DMS53 treated with DMSO at 0.1 percent for 48 hours (cell line): Measurements from ENCODE around the gene SNAI3.

Experiments
- DNase-seq: peaks from one replicate; lab custom pipeline; 2025; ENCODE audit not compliant: unreplicated experiment; lab: John Stamatoyannopoulos, UW

The SNAI3 gene

DNA sequence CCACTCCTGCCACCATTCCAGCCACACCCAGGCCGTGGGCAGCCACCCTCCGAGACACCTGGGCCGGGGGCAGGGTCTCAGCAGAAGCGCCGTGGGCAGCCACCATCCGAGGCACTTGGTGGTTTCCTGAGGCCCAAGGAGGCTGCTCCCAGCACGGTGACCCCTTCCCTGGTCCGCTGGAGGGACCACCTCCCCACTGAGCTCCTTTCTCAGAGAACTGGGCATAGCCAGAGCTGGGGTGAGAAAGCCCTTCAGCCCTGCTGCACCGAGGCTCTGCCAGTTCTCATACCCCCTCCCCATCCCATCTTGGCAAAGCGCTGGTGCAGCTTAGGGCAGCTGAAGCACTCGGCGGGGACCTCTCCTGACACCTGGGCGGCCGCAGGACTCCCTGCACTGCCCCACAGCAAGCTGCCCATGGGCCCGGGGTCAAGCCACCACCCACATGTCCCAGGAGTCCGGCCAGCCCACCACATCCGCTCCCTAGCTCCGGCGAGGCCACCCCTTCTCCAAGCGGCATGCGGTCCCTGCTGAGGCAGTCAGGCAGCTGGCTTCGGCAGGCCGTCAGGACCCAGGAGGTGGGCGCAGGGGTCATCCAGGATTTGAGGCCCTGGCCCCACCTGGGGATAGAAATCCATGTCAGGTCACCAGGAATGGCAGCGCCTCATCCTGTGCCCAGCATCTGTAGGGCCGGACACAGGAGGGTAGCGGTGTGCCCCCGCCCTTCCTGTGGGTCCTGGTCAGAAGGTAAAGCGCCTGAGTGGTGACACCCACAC is 34.1 kb downstream of the SNAI3 start:
- no peak for DNase-seq

DNA sequence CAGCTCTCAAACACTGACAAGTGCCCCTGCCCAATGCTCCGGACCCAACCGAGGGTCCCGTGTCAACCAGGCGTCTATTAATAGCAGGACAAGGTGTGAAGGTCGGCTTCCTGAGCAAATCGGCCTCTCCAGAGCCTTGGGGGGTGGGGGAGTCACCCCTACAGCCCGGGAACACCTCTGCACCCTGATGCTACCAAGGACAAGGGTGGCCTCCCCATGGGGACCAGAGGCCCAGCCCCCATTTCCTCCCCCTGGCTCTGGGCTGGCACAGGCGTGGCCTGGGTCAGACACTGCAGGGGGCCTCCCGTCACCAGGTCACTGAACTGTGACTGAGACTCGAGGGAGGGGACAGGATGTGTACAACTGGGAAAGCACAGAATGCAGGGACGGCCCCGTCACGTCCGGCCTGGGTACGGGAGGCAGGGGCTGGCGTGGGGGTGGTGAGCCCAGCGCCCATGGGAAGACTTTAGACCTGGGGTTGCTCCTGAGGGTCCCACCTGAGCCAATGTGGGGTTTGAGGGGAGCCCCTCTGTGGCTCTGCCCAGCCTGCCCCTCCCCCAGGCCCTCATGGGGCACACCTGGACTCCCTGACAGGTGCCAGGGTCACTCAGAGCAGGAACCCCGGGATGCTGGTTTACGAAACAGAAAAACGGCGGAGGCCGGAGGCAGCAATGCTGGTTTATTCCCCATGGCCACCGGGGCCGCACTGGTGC is 34.9 kb downstream of the SNAI3 start:
- peak; percentile 60 for DNase-seq

DNA sequence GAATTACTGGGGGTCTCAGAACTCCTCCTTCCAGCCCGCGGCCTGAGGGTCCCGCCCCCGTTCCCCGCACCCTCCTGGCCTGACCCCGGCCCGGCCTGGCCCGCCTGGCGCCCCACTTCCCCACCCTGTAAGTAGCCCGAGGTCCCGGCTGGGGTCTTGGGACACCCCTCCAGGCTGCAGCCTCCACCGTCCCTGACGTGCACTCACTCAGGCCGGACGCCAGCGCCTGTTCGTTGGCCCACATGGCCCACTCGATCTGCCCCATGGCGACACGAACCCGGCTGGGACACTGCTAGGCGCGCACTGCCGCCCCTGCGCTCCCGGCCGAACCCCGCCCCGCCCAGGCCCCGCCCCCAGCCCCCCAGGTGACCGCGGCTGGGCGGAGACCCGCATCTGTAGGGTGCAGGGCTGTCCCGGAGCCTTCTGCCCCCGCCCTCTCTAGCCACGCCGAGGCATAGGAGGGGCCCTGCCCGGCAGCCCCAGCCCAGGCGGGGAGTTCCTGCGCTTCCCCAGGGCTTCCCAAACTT is 35.5 kb downstream of the SNAI3 start, which contains the start of gene CYBA:
CYBA (minus strand) TSS at position 305 of the 527 bp plus-strand sequence; CDS start at position 265, 40 bp downstream.
- peak; percentile 65 for DNase-seq

DNA sequence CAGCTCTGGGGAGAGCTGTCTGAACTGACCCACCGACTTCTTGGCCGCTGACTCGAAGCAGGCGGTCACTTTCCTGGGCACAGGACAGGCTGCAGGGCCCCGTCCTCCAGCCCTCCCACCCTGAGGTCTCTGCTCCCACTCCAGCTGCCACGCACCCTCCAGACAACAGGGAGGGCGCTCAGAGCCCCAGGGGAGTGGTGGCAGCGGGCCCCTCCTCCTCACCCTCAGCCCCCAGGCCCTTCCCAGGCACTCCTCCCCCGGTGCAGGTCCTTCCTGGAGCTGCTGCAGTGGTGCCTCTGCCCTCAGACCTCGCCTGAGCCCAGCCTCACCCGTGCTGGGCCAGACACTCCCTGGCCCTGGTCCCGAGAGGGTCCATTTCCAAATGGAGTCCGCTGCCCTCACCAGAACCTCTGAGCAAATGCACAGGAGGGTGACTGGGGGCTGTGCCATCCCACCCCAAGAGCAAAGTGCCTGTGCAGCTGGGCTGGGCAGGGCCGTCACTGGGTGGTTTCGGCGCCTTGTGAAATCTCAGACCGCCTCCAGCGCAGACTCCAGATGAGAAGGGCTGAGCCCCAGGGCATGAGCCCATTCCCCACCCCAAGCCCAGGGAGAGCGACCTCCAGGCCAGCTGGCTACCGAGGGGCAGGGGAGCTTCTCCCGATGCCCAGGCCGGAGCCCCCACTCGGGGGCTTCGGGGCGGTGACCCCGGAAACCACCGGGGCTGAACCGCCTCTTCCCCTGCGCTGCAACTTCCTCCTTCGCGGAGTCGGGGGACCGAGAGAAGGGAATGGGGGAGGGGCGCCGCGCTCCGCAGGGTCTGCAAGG is 36.2 kb downstream of the SNAI3 start:
- DNase-seq, result no peak

DNA sequence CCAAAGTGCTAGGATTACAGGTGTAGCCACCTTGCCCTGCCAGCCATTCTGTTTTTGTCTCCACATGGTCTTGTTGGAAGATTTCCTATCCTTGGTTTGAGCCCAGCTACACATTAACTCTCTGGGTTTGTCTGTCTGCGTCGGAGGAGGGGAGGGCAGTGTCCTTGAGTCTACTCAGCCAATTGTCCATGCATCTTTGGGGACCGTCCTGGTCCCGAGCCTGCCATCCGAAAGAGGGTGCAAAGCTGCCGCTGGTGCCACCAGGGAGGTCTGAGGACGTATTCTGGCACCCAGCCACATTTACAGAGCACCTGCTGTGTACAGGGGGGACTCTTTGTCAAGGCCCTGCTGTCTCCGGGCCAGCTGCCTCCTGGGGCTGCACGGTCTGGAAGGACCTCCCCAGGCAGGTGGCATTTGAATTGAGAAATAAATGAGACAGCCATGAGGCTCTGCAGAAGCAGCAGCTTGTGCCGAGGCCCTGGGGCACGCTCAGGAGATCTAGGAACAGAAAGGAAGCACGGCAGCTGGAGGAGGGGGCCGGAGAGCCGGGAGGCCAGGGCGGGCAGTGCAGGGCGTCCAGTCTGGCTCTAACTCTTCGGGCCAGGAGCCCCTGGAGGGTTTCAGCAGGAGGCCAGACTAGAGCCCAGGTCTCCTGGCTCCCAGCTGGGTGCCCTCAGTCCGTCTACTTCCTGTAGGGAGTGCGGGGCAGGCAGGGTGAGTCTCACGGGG is 36.9 kb downstream of the SNAI3 start:
- no peak for DNase-seq

DNA sequence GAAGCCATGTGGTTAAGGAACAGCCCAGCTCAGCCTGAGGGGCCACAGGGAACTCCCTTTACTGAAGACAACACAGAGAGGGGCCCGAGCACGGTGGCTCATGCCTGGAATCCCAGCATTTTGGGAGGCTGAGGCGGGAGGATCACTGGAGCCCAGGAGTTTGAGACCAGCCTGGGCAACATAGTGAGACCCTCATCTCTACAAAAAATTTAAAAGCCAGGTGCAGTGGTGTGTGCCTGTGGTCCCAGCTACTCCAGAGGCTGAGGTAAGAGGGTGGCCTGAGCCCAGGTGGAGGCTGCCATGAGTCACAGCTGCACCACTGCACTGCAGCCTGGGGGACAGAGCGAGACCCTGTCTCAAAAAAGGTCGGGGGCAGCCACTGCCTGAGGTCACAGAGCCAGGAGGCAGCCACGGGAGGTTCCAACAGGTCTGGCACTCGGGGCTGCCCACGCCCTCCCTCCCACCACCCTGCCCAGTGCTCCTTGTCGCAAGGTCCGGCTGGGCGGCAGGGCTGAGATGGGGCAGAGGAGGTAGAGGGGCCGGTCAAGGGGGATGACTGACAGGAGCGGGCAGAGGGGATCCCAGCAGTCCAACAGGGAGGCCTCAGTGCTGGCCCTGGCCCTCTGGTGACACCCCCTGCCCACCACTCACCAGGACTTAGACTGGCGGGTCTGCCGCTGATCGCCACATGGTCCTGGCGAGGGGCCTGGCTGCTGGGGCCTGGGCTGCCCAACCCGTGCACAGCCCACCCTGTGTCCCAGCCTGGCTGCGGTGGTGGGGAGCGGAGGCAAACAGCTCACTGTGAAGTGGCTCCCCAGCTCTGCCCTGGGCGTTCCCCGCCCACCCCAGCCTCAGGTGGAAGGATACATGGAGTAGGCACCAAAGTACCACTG is 38.9 kb downstream of the SNAI3 start:
- no peak for DNase-seq

DNA sequence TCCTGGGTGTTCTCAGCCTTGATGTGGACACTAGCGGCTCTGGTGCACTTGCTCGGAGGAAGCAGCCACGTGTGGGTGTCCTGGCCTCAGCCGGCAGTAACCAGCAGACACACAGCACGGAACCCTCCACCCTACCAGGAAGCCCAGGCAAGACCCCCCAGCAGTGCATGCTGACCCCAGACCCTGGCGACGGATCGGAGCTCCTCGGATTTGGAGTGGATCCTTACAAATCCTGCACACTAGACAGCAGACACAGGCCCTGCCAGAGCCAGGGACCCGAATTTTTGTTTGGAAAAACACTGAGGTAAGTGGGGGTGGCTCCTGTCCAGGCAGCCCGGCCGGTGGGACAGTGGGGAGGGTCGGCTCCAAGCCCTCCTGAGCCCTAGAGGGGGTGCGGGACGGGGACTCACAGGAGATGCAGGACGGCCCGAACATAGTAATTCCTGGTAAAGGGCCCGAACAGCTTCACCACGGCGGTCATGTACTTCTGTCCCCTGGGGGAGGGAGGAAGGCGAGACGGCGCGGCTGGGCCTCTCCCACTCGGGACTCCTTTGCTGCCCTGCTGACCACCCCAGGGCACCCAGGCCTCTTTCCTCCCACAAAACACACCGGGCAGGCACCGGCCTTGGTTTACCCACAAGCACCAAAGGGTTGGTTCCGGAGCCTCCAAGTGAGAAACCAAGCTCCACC is 39.8 kb downstream of the SNAI3 start:
- DNase-seq, result no peak

DNA sequence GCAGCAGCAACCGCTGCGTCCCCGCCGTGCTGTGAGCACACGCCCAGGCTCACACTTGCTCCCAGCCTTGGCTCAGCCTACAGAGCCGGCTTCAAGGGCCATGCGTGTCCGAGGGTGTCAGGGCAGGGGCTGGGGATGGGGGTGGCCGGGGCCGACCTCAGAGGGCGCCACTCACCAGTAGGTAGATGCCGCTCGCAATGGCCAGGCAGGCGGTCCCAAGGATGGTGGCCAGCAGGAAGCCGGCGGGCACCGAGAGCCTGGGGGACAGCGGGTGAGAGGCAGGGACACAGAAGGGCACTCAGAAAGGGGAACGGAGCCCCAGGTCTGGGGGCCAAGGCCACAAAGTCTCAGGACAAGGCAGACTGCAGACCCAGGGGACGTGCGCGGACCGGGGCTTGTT is 40.4 kb downstream of the SNAI3 start:
- no peak for DNase-seq

DNA sequence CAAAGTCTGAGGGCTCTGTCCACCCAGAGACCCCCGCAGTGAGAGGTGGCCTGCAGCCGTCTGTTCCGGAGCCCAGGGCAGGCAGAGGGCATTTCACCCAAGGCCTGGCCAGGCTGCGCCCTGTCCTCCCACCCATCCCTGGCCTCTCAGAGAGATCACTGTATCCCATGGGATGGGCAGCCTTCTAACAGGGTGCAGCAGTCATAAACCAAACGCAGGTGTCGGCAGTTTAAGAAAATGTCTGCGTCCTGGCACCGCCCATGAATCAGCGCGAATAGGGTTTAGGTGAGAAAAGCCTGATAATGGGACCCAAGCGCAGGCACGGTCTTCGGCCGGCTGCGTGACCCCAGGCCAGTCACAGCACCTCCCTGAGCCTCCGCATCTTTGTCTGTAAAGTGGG is 40.9 kb downstream of the SNAI3 start:
- no peak for DNase-seq

DNA sequence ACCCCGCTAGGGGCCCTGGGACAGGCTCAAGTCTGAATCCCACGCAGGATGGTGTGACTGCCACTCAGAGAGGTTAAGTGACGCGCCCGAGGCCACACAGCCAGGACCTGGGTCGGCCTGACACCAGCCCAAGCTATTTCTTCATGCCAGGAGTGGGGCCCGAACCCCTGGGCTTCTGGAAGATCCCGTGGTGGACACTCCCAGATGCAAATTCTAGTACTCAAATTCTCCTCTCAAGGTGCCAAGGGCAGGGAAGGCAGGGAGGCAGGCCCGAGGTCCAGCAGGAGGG is 42.7 kb downstream of the SNAI3 start:
- DNase-seq, result no peak

DNA sequence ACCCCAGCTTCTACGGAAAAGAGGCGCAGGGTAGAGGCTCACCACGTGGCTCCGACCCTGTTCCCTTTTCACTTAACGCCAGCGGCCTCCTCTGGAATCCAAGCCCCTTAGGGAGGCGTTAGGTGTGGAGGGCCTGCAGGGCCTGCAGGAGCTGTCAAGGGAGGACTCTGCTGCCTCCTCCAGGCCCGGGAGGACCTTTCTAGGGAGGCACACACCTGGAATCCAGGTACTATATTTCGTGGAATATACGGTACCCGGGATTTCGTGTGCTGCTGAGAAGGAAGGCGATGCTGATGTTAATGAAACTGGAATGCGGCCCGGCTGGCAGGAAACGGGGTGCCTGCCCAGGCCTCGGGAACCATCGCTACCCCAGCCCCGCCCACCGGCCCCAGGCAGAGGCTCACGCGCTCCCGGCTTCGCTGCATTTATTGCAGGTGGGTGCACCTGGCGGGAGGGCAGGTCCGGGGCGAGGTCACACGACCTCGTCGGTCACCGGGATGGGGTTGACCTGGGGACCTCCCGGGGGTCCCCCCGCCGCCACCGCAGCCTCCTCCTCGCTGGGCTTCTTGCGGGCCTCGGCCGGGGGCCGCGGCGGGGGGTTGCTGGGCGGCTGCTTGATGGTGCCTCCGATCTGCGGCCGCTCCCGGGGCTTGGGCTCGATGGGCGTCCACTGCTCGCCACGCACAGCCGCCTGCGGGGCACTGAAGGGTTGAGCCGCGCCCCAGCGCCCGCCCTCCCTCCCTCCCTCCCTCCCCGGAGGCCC is 43.2 kb downstream of the SNAI3 start:
- no peak for DNase-seq

DNA sequence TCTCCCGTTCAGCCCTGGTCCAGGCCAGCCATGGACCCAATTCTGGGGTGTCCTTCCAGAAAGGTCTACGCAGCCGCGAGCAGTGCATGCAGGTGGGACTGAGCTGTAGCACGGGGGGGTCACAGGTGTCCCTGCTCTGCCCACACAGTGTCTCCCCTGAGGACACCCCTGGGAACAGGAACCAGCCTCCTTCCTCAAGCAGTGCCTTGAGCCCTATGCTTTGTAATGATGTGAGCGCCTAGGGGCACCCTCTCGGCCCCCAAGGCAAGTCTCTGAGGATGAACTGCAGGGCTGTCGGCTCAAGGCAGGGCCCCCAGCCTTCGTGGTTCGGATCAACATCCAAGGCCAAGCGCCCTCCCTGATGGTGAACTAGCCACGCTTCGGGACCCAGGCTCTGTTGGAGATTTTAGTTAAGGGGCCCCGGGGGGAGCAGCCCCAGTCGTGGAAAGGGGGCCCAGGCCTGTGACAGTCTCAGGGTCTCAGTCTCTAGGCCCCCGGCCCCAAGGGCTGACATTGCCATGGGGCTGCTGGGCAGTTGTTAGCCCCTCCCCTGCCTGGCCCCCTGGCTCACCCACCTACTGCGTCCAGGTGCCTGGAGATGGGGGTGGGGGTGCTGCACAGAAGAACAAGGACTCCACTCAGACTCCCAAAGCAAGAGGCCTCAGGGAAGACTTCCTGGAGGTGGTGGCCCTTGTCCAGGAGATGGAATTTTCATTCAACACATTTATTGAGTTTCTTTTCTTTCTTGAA is 45.6 kb downstream of the SNAI3 start:
- DNase-seq, result no peak

DNA sequence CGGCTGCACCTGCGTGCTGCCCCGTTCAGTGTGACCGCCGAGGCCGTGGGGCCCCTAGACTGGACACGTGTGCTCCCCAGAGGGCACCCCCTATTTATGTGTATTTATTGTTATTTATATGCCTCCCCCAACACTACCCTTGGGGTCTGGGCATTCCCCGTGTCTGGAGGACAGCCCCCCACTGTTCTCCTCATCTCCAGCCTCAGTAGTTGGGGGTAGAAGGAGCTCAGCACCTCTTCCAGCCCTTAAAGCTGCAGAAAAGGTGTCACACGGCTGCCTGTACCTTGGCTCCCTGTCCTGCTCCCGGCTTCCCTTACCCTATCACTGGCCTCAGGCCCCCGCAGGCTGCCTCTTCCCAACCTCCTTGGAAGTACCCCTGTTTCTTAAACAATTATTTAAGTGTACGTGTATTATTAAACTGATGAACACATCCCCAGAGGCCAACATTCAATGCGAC is 46.2 kb downstream of the SNAI3 start:
- DNase-seq, result no peak

DNA sequence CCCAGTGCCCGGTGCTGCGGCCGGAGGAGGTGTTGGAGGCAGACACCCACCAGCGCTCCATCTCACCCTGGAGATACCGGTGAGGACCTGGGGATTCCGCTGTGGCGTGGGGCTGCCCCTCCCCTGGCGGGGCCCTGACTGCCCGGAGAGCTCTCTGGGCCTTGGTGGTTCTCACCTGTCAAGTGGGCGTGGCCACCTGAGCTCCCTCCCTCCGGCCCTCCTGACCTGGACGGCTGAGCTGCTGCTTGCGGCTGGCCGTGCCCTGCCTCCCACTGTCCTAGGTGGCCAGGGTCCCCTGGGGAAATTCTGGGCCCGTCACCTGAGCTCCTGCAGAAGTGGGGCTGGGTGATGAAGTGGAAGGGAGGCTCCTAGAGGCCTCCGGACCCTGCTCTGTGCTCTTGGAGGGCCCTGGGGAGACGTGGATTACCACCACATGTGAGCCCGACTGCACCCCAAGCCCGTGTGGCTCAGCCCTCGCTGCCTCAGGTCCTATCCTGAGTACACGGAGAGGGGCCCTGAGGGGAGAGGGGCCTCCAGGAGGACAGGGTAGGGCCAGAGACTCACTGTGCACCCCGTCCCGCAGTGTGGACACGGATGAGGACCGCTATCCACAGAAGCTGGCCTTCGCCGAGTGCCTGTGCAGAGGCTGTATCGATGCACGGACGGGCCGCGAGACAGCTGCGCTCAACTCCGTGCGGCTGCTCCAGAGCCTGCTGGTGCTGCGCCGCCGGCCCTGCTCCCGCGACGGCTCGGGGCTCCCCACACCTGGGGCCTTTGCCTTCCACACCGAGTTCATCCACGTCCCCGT is 46.9 kb downstream of the SNAI3 start:
- DNase-seq, result peak; percentile 62

DNA sequence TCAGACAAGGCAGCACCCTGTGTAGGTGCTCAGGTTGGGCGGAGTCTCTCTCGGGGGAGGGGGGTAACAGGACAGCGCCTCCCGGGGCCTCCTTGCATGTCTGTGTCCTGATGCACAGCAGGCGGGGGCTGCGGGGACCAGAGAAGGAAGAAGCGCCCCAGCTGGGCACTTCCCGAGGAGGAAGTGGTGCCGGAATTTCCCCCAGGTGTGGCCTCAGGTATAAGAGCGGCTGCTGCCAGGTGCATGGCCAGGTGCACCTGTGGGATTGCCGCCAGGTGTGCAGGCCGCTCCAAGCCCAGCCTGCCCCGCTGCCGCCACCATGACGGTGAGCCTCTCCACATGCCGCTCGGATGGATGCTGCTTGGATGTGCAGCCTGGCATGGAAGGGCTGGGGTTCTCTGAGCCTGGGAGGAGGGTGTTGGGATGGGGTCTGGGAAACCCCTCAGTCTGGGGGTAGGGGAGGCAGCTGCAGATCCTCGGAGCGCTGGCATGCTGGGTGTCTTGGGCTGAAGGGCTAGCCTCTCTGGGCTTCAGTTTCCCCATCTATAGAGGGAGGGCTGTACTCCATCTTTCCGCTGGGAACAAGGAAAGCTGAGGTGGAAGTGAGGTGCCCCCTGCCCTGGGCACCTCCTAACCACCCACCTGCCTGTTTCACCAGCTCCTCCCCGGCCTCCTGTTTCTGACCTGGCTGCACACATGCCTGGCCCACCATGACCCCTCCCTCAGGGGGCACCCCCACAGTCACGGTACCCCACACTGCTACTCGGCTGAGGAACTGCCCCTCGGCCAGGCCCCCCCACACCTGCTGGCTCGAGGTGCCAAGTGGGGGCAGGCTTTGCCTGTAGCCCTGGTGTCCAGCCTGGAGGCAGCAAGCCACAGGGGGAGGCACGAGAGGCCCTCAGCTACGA is 47.7 kb downstream of the SNAI3 start, which contains the start of gene IL17C:
IL17C (plus strand) TSS at position 250 of the 908 bp plus-strand sequence; CDS start at position 320, 70 bp downstream.
- DNase-seq, result peak; percentile 72
